ENCODE results near the gene PRSS57. TPM values are rescaled to one million over a fixed set of nuclear protein-coding genes. Genes with fewer than 3 reads are reported as not detected.
A peak's percentile ranks its signal among the peaks of the same experiment; 100 is the strongest.

PRSS57 gene
- total and polyA plus RNA-seq, 2 of the 13 experiments (the other 11 are each of a cell fraction or from before 2014, with no cell fraction given), result 0.12 TPM; not detected in 1

- TF ChIP-seq ZBTB10 (CRISPR knock-in tag; IDR thresholded peaks at IDR 0.05; ENCODE audit: borderline replicate concordance) (no peak), ZNF451 (CRISPR knock-in tag; IDR thresholded peaks at IDR 0.05) (no peak), ATF7 (IDR thresholded peaks at IDR 0.05) (no peak), ATF7 (CRISPR knock-in tag; IDR thresholded peaks at IDR 0.05) (no peak), ZNF567 (CRISPR knock-in tag; IDR thresholded peaks at IDR 0.05; ENCODE audit: borderline replicate concordance) (no peak; the same call in 1 of the 2 replicates), ZBTB46 (CRISPR knock-in tag; IDR thresholded peaks at IDR 0.05; ENCODE audit: borderline replicate concordance) (no peak), FOXA1 (IDR thresholded peaks at IDR 0.05) (no peak), FOXA1 (CRISPR knock-in tag; IDR thresholded peaks at IDR 0.05) (0 out of 2 replicates have a peak, but pooled peaks have one; percentile 2), HOXA7 (CRISPR knock-in tag; IDR thresholded peaks at IDR 0.05) (no peak), ZFP82 (CRISPR knock-in tag; IDR thresholded peaks at IDR 0.05; ENCODE audit: borderline replicate concordance) (peak; percentile 68; the same call in 1 of the 2 replicates), ZSCAN31 (CRISPR knock-in tag; IDR thresholded peaks at IDR 0.05; ENCODE audit: low read depth) (peak; percentile 63), NBN (conservative IDR thresholded peaks at IDR 0.05) (no peak), ZNF704 (CRISPR knock-in tag; IDR thresholded peaks at IDR 0.05; ENCODE audit: borderline replicate concordance) (no peak), ZNF839 (CRISPR knock-in tag; IDR thresholded peaks at IDR 0.05; ENCODE audit: borderline replicate concordance) (no peak), SMYD3 (CRISPR knock-in tag; IDR thresholded peaks at IDR 0.05) (no peak), HMGXB3 (CRISPR knock-in tag; IDR thresholded peaks at IDR 0.05; ENCODE audit: borderline replicate concordance) (no peak), ZNF264 (CRISPR knock-in tag; IDR thresholded peaks at IDR 0.05) (no peak)
- TF ChIP-seq, protein P1, sequence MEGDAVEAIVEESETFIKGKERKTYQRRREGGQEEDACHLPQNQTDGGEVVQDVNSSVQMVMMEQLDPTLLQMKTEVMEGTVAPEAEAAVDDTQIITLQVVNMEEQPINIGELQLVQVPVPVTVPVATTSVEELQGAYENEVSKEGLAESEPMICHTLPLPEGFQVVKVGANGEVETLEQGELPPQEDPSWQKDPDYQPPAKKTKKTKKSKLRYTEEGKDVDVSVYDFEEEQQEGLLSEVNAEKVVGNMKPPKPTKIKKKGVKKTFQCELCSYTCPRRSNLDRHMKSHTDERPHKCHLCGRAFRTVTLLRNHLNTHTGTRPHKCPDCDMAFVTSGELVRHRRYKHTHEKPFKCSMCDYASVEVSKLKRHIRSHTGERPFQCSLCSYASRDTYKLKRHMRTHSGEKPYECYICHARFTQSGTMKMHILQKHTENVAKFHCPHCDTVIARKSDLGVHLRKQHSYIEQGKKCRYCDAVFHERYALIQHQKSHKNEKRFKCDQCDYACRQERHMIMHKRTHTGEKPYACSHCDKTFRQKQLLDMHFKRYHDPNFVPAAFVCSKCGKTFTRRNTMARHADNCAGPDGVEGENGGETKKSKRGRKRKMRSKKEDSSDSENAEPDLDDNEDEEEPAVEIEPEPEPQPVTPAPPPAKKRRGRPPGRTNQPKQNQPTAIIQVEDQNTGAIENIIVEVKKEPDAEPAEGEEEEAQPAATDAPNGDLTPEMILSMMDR (CRISPR knock-in tag; IDR thresholded peaks at IDR 0.05), result peak; percentile 30; the same call in 1 of the 2 replicates
These were observed 32.1 kb downstream of the PRSS57 start, which contains the start of gene RNF126 (continued) for GRCh38 chr19:662962-663681.

Measured in HepG2 (cell line).